Measurements from ENCODE around the gene TMEM269. TPM values are rescaled to one million over a fixed set of nuclear protein-coding genes. Genes with fewer than 3 reads are reported as not detected.

TMEM269 gene
- total RNA-seq, 2 experiments from 2014 or later, result 0.40 TPM; not detected in 1

DNA sequence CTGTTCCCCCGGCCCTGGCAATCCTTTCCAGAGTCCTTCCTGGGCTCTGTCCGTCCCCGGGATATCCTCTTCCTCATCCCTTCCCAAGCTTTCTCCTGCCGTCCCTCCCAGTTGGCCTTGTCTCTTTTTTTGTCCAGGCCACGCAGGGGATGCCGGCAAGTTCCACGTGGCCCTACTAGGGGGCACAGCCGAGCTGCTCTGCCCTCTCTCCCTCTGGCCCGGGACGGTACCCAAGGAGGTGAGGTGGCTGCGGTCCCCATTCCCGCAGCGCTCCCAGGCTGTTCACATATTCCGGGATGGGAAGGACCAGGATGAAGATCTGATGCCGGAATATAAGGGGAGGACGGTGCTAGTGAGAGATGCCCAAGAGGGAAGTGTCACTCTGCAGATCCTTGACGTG is 45.8 kb downstream of the TMEM269 start:
- DNase-seq (no peak), ATAC-seq (no peak)
- CTCF ChIA-PET, result interaction anchor here (1.9 kb wide), 1 partner anchor 16 kb away, joined by 5 read pairs; the partner anchor contains the start of gene ZNF691
- Mint-ChIP-seq H3K36me3 (ENCODE audit: low read depth) (no peaks in the 10 kb centered on the region), H3K9me3 (ENCODE audit: insufficient read depth) (no peaks in the 10 kb centered on the region), H3K27ac (no peak overlapping the region), H3K4me3 (no peak overlapping the region), H3K27me3 (ENCODE audit: low read depth) (no peaks in the 10 kb centered on the region), H3K4me1 (ENCODE audit: low read depth) (no peaks in the 10 kb centered on the region)
- POLR2A ChIA-PET, result no interaction called here

DNA sequence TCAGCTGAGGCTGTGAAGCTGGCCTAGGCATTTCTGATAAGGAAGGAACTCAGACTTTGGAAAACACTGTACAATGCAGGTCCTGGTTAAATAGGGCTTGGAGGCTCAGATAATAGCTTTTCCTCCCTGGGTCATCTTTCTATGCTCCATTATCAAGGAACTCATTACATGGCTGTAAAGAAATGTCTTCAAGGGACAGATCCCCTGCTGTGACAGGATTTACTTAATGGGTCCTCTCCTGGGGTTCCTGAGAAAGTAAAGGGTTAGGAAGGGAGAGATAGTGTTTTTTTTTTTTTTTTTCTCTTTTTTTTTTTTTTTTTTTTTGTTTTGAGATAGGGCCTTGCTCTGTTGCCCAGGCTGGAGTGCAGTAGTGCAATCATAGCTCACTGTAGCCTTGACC is 46.5 kb downstream of the TMEM269 start:
- Mint-ChIP-seq H3K4me3 (no peak overlapping the region), H3K36me3 (ENCODE audit: low read depth) (no peaks in the 10 kb centered on the region), H3K4me1 (ENCODE audit: low read depth) (no peaks in the 10 kb centered on the region), H3K27me3 (ENCODE audit: low read depth) (no peaks in the 10 kb centered on the region), H3K9me3 (ENCODE audit: insufficient read depth) (no peaks in the 10 kb centered on the region), H3K27ac (no peak overlapping the region)
- DNase-seq, result no peak
- ChIA-PET POLR2A (no interaction called here), CTCF (no interaction called here)
- no peak for ATAC-seq

DNA sequence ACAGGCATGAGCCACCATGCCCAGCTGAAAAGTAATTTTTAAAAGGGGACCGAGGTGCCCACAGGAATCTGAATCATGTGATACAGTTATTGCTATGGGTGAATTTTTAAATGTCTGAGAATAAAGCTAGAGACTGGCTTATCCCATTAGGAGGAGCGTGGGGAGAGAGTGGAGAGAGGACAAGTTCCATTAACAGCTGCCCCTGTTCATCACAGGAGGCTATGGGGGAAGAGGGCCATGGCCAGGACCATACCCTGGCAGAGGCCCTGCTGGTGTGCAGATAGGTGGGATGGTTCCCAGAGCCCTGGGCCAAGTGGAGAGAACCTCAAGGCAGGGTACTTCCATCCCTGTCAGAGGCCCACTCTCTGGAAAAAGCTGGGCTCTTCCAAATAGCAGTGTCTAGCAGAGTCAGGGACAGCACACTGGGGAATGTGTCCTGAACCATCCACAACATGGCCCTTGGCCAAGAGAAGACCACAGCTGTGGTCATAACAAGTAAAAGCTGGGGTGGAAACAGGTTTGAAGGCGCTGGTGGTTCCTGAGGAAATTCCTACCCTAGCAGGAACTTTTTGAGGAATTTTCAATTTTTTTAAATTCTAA is 48.0 kb downstream of the TMEM269 start:
- Mint-ChIP-seq H3K4me1 (ENCODE audit: low read depth) (peaks cover 2% of the 10 kb centered on the region), H3K27ac (no peak overlapping the region), H3K9me3 (ENCODE audit: insufficient read depth) (no peaks in the 10 kb centered on the region), H3K4me3 (no peak overlapping the region), H3K27me3 (ENCODE audit: low read depth) (no peaks in the 10 kb centered on the region), H3K36me3 (ENCODE audit: low read depth) (no peaks in the 10 kb centered on the region)
- DNase-seq (no peak), ATAC-seq (no peak)
- POLR2A ChIA-PET, result interaction anchor here (1.0 kb wide), 1 partner anchor 13 kb away, joined by 3 read pairs; the partner anchor contains the start of gene ZNF691
- CTCF ChIA-PET, result interaction anchor here (0.8 kb wide), 1 partner anchor 13 kb away, joined by 3 read pairs; the partner anchor contains the start of gene ZNF691

DNA sequence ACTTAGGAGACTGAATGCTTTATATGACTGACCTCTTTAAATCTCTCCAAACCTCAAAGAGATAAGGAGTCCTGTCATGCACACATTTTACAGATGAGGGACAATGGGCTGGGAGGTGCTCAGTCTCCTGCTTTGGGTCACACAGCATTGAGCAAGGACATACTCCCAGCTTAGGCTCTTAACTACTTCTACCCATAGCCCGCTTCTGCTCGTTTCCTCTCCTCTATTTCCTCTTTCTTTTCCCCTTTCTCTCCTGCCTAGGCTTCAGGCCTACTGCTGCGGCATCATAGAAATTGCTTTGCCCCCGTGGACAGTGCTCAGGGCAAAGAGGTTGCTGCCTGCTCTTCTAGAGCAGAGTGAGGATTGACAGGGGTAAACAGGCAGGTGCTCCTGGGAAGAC is 49.2 kb downstream of the TMEM269 start:
- no peak overlapping the region for H3K27ac Mint-ChIP-seq

DNA sequence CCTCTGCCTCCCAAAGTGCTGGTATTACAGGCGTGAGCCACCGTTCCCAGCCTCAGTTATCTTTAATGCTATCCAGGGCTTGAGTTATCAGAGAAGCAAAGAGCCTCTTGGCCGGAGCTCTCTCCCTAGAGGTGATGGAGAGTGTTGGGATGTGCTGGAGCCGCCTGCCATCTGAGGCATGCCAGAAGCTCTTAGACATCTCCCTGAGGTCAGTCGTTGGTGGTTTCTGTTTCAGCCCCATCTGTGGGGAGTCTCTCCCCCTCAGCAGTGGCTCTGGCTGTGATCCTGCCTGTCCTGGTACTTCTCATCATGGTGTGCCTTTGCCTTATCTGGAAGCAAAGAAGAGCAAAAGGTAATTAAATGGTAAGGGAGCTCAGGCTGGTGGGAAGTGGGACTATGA is 50.0 kb downstream of the TMEM269 start:
- H3K27ac Mint-ChIP-seq, result no peak overlapping the region
- DNase-seq (no peak), ATAC-seq (no peak)
- peaks cover 2% of the 10 kb centered on the region for H3K4me1 Mint-ChIP-seq (ENCODE audit: low read depth)
- H3K36me3 Mint-ChIP-seq (ENCODE audit: low read depth), result no peaks in the 10 kb centered on the region
- no peak overlapping the region for H3K4me3 Mint-ChIP-seq
- ChIA-PET CTCF (interaction anchor here (1.4 to 1.6 kb wide), 2 partner anchors 11 to 18 kb away, joined by 3 to 6 read pairs; partner anchors contain the start of genes ERMAP, SVBP and ZNF691), POLR2A (interaction anchor here (0.9 kb wide), 1 partner anchor 12 kb away, joined by 4 read pairs; the partner anchor contains the start of gene ZNF691)
- no peaks in the 10 kb centered on the region for H3K9me3 Mint-ChIP-seq (ENCODE audit: insufficient read depth)
- H3K27me3 Mint-ChIP-seq (ENCODE audit: low read depth), result no peaks in the 10 kb centered on the region

More for the DNA sequence above, 49.2 kb downstream of the TMEM269 start:
- no peaks in the 10 kb centered on the region for H3K36me3 Mint-ChIP-seq (ENCODE audit: low read depth)
- no peaks in the 10 kb centered on the region for H3K27me3 Mint-ChIP-seq (ENCODE audit: low read depth)
- no peak for ATAC-seq
- no peak overlapping the region for H3K4me3 Mint-ChIP-seq
- no peak for DNase-seq
- ChIA-PET CTCF (no interaction called here), POLR2A (no interaction called here)
- peaks cover 2% of the 10 kb centered on the region for H3K4me1 Mint-ChIP-seq (ENCODE audit: low read depth)
- H3K9me3 Mint-ChIP-seq (ENCODE audit: insufficient read depth), result no peaks in the 10 kb centered on the region

DNA sequence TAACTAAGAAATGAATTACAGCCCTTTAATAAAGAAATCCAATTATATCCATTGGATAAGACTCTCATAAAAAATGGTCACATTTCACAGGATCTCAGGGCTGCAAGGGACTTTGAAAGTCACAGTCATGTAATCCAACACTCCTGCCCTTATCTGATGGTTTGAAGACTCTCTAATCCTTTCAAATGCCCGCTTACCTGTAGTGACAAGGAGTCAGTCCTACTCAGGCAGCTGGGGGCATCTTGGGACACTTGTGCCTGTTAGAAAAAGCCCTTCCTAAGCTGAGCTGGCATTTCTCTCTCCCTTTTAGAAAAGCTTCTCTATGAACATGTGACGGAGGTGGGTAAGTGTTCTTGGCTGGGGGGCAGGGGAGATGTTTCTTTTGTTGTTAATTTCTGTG is 50.6 kb downstream of the TMEM269 start:
- H3K4me3 Mint-ChIP-seq, result no peak overlapping the region
- ChIA-PET POLR2A (interaction anchor here (0.9 kb wide), 1 partner anchor 11 kb away, joined by 4 read pairs; the partner anchor contains the start of gene ZNF691), CTCF (interaction anchor here (1.4 to 1.6 kb wide), 3 partner anchors 11 to 57 kb away, joined by 3 to 6 read pairs (median 4); partner anchors contain the start of genes ERMAP, SVBP and ZNF691)
- ATAC-seq, result no peak
- H3K27ac Mint-ChIP-seq, result no peak overlapping the region
- peaks cover 2% of the 10 kb centered on the region for H3K4me1 Mint-ChIP-seq (ENCODE audit: low read depth)
- no peaks in the 10 kb centered on the region for H3K36me3 Mint-ChIP-seq (ENCODE audit: low read depth)
- DNase-seq, result no peak
- no peaks in the 10 kb centered on the region for H3K9me3 Mint-ChIP-seq (ENCODE audit: insufficient read depth)
- no peaks in the 10 kb centered on the region for H3K27me3 Mint-ChIP-seq (ENCODE audit: low read depth)

DNA sequence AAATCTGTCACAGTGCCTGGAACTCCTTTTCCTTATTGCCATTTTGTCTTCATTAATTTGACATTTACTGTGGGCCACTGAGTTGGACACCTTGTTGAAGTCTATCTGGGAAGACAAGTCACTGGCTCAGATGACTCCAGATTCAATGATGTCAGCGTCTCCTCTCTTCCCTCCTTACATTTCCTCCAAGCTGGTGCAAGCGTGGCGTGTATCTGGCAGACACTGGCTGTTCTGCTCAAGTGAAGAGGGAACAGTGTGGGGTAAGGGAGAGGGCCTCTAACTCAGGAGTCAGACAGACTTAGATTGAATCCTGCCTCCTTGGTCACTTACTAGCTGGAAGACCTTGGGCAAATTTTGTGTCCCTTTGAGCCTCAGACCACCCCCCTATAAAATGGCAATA is 52.9 kb downstream of the TMEM269 start:
- ChIA-PET POLR2A (no interaction called here), CTCF (interaction anchor here (1.0 to 1.8 kb wide), 3 partner anchors 9 to 236 kb away, joined by 3 to 11 read pairs (median 3); partner anchors contain the start of genes ERMAP, SVBP and ZNF691)
- Mint-ChIP-seq H3K27me3 (ENCODE audit: low read depth) (no peaks in the 10 kb centered on the region), H3K4me1 (ENCODE audit: low read depth) (peaks cover 2% of the 10 kb centered on the region), H3K36me3 (ENCODE audit: low read depth) (no peaks in the 10 kb centered on the region), H3K4me3 (no peak overlapping the region), H3K27ac (no peak overlapping the region), H3K9me3 (ENCODE audit: insufficient read depth) (no peaks in the 10 kb centered on the region)
- DNase-seq, result no peak
- ATAC-seq, result no peak

DNA sequence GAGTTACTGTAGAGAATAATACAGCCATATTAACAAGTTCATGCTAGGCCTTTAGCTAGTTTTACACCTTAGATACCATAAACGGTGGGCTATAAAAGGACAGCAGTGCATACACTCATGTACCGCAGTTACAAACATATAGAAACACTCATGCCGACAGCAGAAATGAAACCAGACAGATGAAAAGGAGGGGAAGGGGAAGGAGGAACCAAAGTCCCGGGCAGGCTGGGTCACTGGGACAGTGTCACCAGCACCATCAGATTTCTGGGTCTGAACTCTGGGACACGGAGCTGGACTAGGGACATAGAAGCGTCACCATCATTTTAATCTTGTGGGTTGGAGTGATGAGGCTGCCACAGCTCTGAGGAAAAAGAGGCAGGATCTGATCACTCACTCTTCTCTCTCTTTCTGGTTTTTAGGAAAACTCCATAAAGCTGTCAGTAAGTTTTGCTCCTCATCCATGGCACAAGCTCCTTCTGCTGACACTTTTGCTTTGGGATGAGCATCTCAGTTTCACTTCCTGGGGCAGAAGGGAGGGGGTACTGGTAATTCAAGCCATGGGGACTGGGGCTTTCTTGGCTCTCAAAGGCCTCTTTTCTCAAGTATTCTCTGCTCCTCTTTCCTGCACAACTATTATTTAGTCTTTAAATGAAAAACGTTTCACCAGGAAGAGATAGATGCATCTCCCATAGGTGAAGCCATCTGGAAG is 53.8 kb downstream of the TMEM269 start:
- Mint-ChIP-seq H3K27me3 (ENCODE audit: low read depth) (no peaks in the 10 kb centered on the region), H3K4me1 (ENCODE audit: low read depth) (peaks cover 2% of the 10 kb centered on the region), H3K4me3 (no peak overlapping the region), H3K36me3 (ENCODE audit: low read depth) (peaks cover 2% of the 10 kb centered on the region), H3K27ac (no peak overlapping the region), H3K9me3 (ENCODE audit: insufficient read depth) (no peaks in the 10 kb centered on the region)
- POLR2A ChIA-PET, result no interaction called here
- CTCF ChIA-PET, result interaction anchor here (1.0 to 1.8 kb wide), 3 partner anchors 8 to 235 kb away, joined by 3 to 11 read pairs (median 3); partner anchors contain the start of genes ERMAP, SVBP and ZNF691
- no peak for ATAC-seq
- no peak for DNase-seq

DNA sequence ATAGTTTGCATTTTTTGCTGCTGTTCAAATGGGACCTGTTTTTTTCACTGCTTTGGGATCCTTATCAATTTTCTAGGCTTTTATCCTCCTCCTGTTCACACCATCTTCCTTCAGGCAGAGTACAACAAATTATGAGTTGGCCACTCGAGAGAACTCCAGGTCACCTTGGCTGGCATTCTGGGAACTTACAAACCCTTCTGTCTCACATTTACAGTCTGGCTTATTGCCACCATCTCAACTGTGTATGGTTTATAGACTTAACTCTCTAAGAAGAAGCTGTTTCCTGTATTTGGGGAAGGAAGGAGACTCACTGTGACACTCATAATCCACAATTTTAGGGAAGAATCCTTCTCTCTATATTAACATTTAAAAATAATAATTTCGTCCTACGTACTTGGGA is 56.2 kb downstream of the TMEM269 start:
- ATAC-seq (no peak), DNase-seq (no peak)
- no peaks in the 10 kb centered on the region for H3K27me3 Mint-ChIP-seq (ENCODE audit: low read depth)
- no peak overlapping the region for H3K4me3 Mint-ChIP-seq
- peaks cover 5% of the 10 kb centered on the region for H3K4me1 Mint-ChIP-seq (ENCODE audit: low read depth)
- H3K27ac Mint-ChIP-seq, result no peak overlapping the region
- H3K9me3 Mint-ChIP-seq (ENCODE audit: insufficient read depth), result no peaks in the 10 kb centered on the region
- POLR2A ChIA-PET, result no interaction called here
- peaks cover 2% of the 10 kb centered on the region for H3K36me3 Mint-ChIP-seq (ENCODE audit: low read depth)
- CTCF ChIA-PET, result no interaction called here

DNA sequence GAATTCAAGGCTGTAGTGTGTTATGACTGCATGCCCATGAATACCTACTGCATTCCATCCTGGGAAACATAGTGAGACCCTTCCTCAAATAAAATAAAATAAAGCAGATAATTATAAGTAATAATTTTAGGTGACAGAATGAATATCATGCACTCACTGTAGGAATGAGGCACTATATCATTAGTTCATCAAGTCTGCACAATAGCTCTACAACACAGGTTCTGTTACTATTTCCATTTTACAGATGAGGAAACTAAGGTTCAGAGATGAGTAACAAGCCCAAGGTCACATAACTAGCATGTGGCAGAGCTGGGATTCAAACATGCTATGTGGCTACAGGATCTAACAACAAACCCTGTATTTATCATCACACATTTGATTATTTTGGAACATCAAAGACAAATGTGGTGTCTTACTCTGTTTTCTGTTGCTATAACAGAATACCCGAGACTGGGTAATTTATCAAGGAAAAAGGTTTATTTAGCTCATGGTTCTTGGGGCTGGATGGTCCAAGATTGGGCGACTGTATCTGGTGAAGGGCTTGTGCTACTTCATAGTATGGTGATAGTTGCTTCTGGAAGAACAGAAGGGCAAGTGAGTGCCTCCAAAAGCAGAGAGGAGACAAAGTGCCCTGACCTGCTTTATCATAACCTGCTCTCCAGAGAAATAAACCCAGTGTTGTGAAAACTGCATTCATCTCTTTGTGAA is 56.8 kb downstream of the TMEM269 start:
- DNase-seq, result no peak
- Mint-ChIP-seq H3K9me3 (ENCODE audit: insufficient read depth) (no peaks in the 10 kb centered on the region), H3K27ac (no peak overlapping the region), H3K27me3 (ENCODE audit: low read depth) (no peaks in the 10 kb centered on the region), H3K4me1 (ENCODE audit: low read depth) (peaks cover 7% of the 10 kb centered on the region), H3K36me3 (ENCODE audit: low read depth) (peaks cover 2% of the 10 kb centered on the region), H3K4me3 (no peak overlapping the region)
- ChIA-PET POLR2A (no interaction called here), CTCF (no interaction called here)
- no peak for ATAC-seq

DNA sequence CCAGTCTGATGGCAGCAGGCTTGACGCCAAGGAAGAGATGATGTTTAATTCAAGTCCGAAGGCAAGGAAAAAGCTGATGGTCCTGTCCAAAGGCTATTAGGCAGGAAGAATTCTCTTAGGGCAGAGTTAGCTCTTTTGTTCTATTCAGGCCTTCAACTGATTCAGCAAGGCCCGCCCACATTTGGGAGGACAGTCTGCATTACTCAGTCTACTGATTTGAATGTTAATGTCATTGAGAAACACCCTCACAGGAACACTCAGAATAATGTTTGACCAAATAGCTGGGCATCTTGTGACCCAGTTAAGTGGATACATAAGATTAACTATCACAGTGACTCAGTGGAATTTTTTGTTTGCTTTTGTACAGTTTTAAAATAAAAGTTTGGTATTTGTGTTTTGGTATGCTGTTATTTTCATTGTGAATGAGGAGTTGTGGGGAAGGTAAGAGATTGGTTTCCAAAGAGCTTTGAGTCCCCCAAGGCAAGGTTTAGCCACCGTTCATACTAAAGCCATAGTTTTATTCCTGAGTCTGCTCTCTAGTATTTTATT is 59.9 kb downstream of the TMEM269 start:
- Mint-ChIP-seq H3K4me3 (no peak overlapping the region), H3K27ac (no peak overlapping the region), H3K4me1 (ENCODE audit: low read depth) (peaks cover 28% of the 10 kb centered on the region), H3K27me3 (ENCODE audit: low read depth) (no peaks in the 10 kb centered on the region), H3K36me3 (ENCODE audit: low read depth) (peaks cover 7% of the 10 kb centered on the region), H3K9me3 (ENCODE audit: insufficient read depth) (no peaks in the 10 kb centered on the region)
- DNase-seq, result no peak
- CTCF ChIA-PET, result interaction anchor here (4.6 kb wide), 1 partner anchor 228 kb away, joined by 20 read pairs; no protein-coding TSS in a partner anchor
- no peak for ATAC-seq
- POLR2A ChIA-PET, result no interaction called here
